GM19463 (cell line): Measurements from ENCODE around the gene PHACTR1.
"Not testable (repeated sequence)": the region's sequence is repeated elsewhere in the genome, so short reads cannot be mapped to it uniquely, and the experiment has no call there.

ENCODE experiments used
- ATAC-seq: cut with Tn5 transposase; IDR thresholded peaks from one replicate; pipeline ENCODE4 v1.9.1; 2021; ENCODE audit warnings: mild to moderate bottlenecking, moderate library complexity; ENCODE audit not compliant: unreplicated experiment

The PHACTR1 gene

GRCh38 chr6:13326031-13326586 is 609.5 kb downstream of the PHACTR1 start:
- ATAC-seq: not testable (repeated sequence)

DNA sequence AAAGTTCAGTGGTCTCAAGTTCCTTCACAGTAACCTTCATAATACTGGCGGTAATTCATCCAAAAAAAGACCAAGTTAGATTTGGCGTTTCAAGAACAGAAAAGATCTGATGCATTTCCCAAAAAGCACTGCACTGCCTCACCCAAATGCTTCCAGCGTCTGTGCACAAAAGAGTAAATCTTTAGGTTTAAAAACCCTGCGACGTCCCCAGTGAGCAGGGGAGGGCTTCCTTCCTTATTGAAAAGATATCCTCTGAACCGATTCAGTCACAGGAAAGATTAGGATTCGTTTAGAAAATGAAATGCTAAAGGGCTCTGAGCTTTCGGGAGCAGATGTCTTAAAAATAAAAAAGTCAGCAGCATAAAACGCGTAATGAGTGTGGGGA is 611.1 kb downstream of the PHACTR1 start:
- ATAC-seq: no peak

DNA sequence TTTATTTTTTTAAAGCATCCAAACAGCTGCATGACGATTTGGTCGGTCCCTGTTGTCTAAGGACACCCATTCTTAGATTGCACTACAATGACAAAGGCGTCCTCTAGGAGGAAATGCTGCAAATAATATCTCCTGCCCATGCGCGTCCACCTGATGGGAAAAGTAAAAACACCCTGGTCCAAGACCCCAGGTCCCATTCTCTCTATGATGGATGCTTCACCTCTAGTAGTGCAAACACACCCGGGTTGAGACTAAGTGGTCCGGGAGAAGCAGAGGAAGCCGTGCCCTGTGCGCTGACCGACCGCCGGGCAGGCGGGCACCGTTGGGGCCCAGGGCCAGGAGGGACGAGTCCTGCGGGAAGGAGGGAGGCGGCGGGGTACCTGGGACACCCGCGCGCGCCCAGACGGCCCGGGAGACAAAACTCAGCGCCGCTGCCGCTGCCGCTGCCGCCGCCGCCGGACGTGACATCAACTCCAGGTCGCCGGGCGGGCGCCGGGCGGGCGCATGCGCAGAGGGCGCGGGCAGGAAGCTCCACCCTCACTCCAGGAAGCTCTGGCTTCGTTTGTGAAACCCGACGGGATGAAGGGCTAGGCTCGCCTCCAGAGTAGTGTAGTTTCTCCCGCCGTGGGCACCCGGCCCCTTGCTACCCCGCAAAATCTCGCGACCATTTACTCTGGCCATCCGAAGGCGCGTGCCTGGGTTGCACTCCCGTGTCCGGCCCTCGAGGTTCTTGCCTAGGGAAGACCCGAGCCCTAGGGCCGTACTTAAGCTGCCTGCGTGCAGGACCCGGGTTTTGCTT is 611.7 kb downstream of the PHACTR1 start, which contains the start of gene TBC1D7:
Gene TBC1D7, minus strand, starts transcription at position 462 of the 799 bp plus-strand sequence. CDS start 1,639 bp downstream, outside the sequence.
- ATAC-seq: peak; percentile 90

GRCh38 chr6:13328875-13329183 is 612.3 kb downstream of the PHACTR1 start:
- ATAC-seq: no peak

DNA sequence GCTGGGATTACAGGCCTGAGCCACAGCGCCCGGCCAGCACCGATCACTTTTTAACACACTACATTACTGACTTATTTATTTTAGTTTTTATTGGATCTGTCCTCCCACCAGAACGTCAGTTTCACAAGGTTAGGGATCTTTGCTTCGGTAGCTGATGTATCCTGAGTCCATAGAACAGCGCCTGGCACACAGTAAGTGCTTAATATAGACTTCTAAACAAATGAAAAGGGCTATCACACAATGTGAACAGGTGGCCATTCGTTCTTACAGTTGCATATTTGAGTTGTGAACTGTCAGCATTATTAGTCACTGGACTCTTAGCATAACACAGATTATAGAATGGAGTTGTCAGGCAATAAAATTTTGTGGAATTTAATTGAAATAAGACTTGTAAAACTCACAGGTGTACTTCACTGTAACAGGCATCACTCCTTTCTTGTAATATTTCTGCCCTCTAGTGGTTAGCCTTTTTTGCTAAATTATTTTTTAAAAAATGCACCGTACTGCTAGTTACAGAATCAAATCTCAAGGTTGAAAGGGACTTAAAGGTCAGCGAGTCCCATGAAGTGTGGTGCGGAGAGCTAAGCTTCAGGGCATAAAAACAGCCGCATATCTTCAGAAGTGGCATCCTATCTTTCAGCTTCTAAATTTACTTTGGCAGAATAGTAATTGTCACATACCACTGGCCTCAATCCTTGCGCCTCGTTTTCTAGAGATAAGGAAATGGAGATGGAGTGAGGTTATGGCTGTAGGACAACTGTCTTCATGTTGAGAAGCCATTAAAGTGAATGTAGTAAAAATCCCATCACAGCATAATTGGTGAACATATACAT is 615.2 kb downstream of the PHACTR1 start:
- ATAC-seq: no peak

GRCh38 chr6:13332349-13332706 is 615.8 kb downstream of the PHACTR1 start:
- no peak for ATAC-seq

DNA sequence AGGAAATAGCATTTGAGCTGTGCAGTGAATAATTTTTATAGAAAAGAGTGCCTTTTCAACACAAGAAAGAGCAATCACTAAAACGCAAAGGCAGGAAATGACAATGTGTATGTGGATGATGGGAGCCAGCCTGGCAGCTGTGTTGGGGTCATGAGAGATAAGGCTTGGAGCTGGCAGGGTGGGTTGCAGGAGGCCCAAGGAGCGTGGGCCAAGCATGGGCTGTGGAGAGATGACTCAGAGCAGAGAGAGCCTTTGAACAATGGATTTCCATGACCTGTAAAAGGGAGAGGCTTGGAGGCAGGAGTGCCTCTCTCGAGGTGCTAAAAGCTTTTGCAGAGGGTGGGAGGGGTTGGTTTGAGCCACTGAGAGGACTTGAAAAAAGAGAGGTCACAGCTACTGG is 618.4 kb downstream of the PHACTR1 start:
- no peak for ATAC-seq

GRCh38 chr6:13336553-13336952 is 620.0 kb downstream of the PHACTR1 start:
- ATAC-seq: peak; percentile 54

DNA sequence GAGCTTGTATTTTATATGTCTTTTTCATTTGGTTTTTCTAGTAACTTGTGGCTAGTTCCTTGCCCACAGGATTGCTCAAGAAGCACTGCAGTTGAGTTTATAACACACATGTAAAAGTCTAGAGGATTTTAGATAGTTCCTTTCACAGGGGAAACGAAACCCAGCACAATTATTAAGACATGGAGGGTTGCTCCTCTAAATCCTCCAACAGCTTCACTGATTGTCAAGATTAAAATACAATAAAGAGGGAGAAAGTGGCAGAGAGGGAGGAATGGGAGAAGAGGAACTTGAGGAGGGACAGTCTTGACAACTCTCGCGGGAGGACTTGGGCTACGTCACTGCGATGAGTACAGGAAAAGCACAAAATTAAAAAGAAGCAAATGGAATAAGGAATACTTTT is 621.5 kb downstream of the PHACTR1 start:
- no peak for ATAC-seq
